HEK293 (cell line): ENCODE data around the gene INPP5A.

Experiments used
- CTCF ChIA-PET: fragments of 350-600 bp; formaldehyde crosslinking; extraction: SDS; loops from one replicate; lab custom pipeline; 2021; ENCODE audit warnings: antibody characterized with exemption; lab: Yijun Ruan, JAX
- POLR2A ChIA-PET: fragments of 300-600 bp; formaldehyde crosslinking; extraction: SDS; loops from one replicate; lab custom pipeline; 2020; ENCODE audit warnings: antibody characterized with exemption, inconsistent platforms; lab: Yijun Ruan, JAX
- H3K27ac ChIP-seq: fragments of 200-500 bp; sonication (Bioruptor generic); 2 replicates; pipeline ENCODE4 v1.5.1; 2014; ENCODE audit warnings: low read depth, low read length, control low read depth, inconsistent platforms; ENCODE audit errors: extremely low read depth
- H3K36me3 ChIP-seq, 2 experiments: fragments of 200-500 bp in 1 of 2; sonication (Bioruptor generic) in 1 of 2; 1 replicate in 1 of 2; 2 replicates in 1 of 2; pipeline ENCODE4 v1.5.1; 2014 to 2017; ENCODE audit warnings: inconsistent platforms in 2 of 2, low read length in 2 of 2; ENCODE audit not compliant: control insufficient read depth in 2 of 2, insufficient read depth in 1 of 2
- H3K4me1 ChIP-seq: fragments of 200-500 bp; sonication (Bioruptor generic); 2 replicates; pipeline ENCODE4 v1.5.1; 2014; ENCODE audit warnings: mild to moderate bottlenecking, low read length, inconsistent platforms; ENCODE audit not compliant: control insufficient read depth, insufficient read depth
- H3K4me3 ChIP-seq: 2 replicates; pipeline ENCODE4 v1.5.1; 2011; ENCODE audit warnings: low read depth, mild to moderate bottlenecking, control low read depth, low read length, moderate library complexity
- H3K9me3 ChIP-seq: fragments of 200-500 bp; sonication (Bioruptor generic); 2 replicates; pipeline ENCODE4 v1.5.1; 2014; ENCODE audit warnings: low read depth, low read length, inconsistent platforms; ENCODE audit not compliant: control insufficient read depth, insufficient read depth
- EGR2 ChIP-seq: fragments of 450-650 bp; formaldehyde crosslinking; IDR thresholded peaks from 2 replicates; pipeline ENCODE4 v1.5.1; 2016; ENCODE audit warnings: low read depth, missing biosample characterization, missing genetic modification characterization
- KLF1 ChIP-seq: fragments of 450-650 bp; formaldehyde crosslinking; IDR thresholded peaks from 2 replicates; pipeline ENCODE4 v1.5.1; 2016; ENCODE audit warnings: missing biosample characterization, missing genetic modification characterization
- MZF1 ChIP-seq: fragments of 450-650 bp; formaldehyde crosslinking; IDR thresholded peaks from 2 replicates; pipeline ENCODE4 v1.5.1; 2017; ENCODE audit warnings: missing biosample characterization, missing genetic modification characterization, borderline replicate concordance
- OSR2 ChIP-seq: fragments of 450-650 bp; formaldehyde crosslinking; IDR thresholded peaks from 2 replicates; pipeline ENCODE4 v1.5.1; 2016; ENCODE audit warnings: missing biosample characterization, missing genetic modification characterization
- PRDM1 ChIP-seq: fragments of 450-650 bp; formaldehyde crosslinking; IDR thresholded peaks from 2 replicates; pipeline ENCODE4; 2016; ENCODE audit warnings: missing biosample characterization, missing genetic modification characterization
- SALL2 ChIP-seq: fragments of 450-650 bp; formaldehyde crosslinking; IDR thresholded peaks from 2 replicates; pipeline ENCODE4 v1.5.0; 2017; ENCODE audit warnings: missing biosample characterization, mild to moderate bottlenecking, missing genetic modification characterization, borderline replicate concordance
- ZBTB48 ChIP-seq: fragments of 450-650 bp; formaldehyde crosslinking; IDR thresholded peaks from 2 replicates; pipeline ENCODE4 v1.5.1; 2016; ENCODE audit warnings: missing biosample characterization, missing genetic modification characterization
- ZBTB7A ChIP-seq: fragments of 450-650 bp; formaldehyde crosslinking; IDR thresholded peaks from 2 replicates; pipeline ENCODE4 v1.5.1; 2016; ENCODE audit warnings: low read depth, missing biosample characterization, missing genetic modification characterization
- ZFHX2 ChIP-seq: fragments of 450-650 bp; formaldehyde crosslinking; conservative IDR thresholded peaks from 2 replicates; pipeline ENCODE4 v1.5.1; 2016; ENCODE audit warnings: missing biosample characterization, missing genetic modification characterization
- ZNF112 ChIP-seq: fragments of 450-650 bp; formaldehyde crosslinking; IDR thresholded peaks from 2 replicates; pipeline ENCODE4 v1.5.0; 2017; ENCODE audit warnings: missing biosample characterization, missing genetic modification characterization
- ZNF132 ChIP-seq: fragments of 450-650 bp; formaldehyde crosslinking; IDR thresholded peaks from 2 replicates; pipeline ENCODE4 v1.5.1; 2017; ENCODE audit warnings: missing biosample characterization, missing genetic modification characterization, borderline replicate concordance
- ZNF133 ChIP-seq: fragments of 450-650 bp; formaldehyde crosslinking; IDR thresholded peaks from 2 replicates; pipeline ENCODE4 v1.5.1; 2016; ENCODE audit warnings: missing biosample characterization, missing genetic modification characterization
- ZNF16 ChIP-seq: fragments of 450-650 bp; formaldehyde crosslinking; IDR thresholded peaks from 2 replicates; pipeline ENCODE4 v1.5.1; 2016; ENCODE audit warnings: low read depth, missing biosample characterization, missing genetic modification characterization
- ZNF248 ChIP-seq: fragments of 450-650 bp; formaldehyde crosslinking; IDR thresholded peaks from 2 replicates; pipeline ENCODE4 v1.5.1; 2017; ENCODE audit warnings: missing biosample characterization, missing genetic modification characterization
- ZNF433 ChIP-seq: fragments of 450-650 bp; formaldehyde crosslinking; IDR thresholded peaks from 2 replicates; pipeline ENCODE4 v1.5.1; 2016; ENCODE audit warnings: missing biosample characterization, missing genetic modification characterization, low read depth
- ZNF501 ChIP-seq: fragments of 450-650 bp; formaldehyde crosslinking; IDR thresholded peaks from 2 replicates; pipeline ENCODE4 v1.5.1; 2016; ENCODE audit warnings: missing biosample characterization, missing genetic modification characterization
- ZNF561 ChIP-seq: fragments of 450-650 bp; IDR thresholded peaks from 2 replicates; pipeline ENCODE4 v1.5.1; 2018; ENCODE audit warnings: missing biosample characterization, missing genetic modification characterization, borderline replicate concordance
- ZNF571 ChIP-seq: fragments of 450-650 bp; formaldehyde crosslinking; IDR thresholded peaks from 2 replicates; pipeline ENCODE4 v1.5.0; 2017; ENCODE audit warnings: missing biosample characterization, missing genetic modification characterization
- ZNF623 ChIP-seq: fragments of 450-650 bp; formaldehyde crosslinking; IDR thresholded peaks from 2 replicates; pipeline ENCODE4 v1.5.1; 2016; ENCODE audit warnings: missing biosample characterization, missing genetic modification characterization
- ZNF777 ChIP-seq: fragments of 450-650 bp; formaldehyde crosslinking; IDR thresholded peaks from 2 replicates; pipeline ENCODE4 v1.5.1; 2017; ENCODE audit warnings: missing biosample characterization, missing genetic modification characterization, borderline replicate concordance
- ZNF785 ChIP-seq: fragments of 450-650 bp; formaldehyde crosslinking; IDR thresholded peaks from 2 replicates; pipeline ENCODE4 v1.5.1; 2016; ENCODE audit warnings: missing biosample characterization, missing genetic modification characterization
- TF ChIP-seq, protein P1 (sequence below): fragments of 450-650 bp; formaldehyde crosslinking; IDR thresholded peaks from 2 replicates; pipeline ENCODE4 v1.5.1; 2017; ENCODE audit warnings: missing biosample characterization, mild to moderate bottlenecking, missing genetic modification characterization, moderate library complexity
- TF ChIP-seq, protein P2 (sequence below): fragments of 450-650 bp; formaldehyde crosslinking; IDR thresholded peaks from 2 replicates; pipeline ENCODE4 v1.5.1; 2016; ENCODE audit warnings: missing biosample characterization, missing genetic modification characterization
- TF ChIP-seq, protein P3 (sequence below): IDR thresholded peaks from 2 replicates; pipeline ENCODE4 v1.6.1; 2011; ENCODE audit warnings: mild to moderate bottlenecking, low read depth, low read length, borderline replicate concordance
- TF ChIP-seq, protein P4 (sequence below): fragments of 450-650 bp; formaldehyde crosslinking; IDR thresholded peaks from 2 replicates; pipeline ENCODE4 v1.5.1; 2016; ENCODE audit warnings: missing biosample characterization, missing genetic modification characterization
- TF ChIP-seq, protein P5 (sequence below): fragments of 450-650 bp; IDR thresholded peaks from 2 replicates; pipeline ENCODE4 v1.5.1; 2018; ENCODE audit warnings: missing biosample characterization, mild to moderate bottlenecking, missing genetic modification characterization

INPP5A gene

DNA sequence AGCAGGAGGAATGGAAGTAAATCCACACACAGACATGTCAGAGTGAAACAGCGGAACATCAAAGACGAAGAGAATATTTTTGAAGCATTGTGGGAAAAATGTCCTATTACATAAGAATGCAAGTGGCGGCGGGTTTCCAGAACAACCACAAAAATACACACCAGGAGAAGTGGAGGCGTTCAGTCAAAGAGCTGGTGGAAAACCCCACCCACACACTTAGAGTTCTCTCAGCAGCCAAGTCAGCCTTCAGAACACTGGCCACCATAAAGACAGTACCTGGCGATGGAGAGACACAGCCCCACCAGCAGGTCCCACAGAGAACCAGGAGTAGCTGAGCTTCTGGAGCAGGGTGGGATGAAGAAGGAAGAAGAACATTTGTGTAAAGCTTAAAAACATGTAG lies 224.7 kb downstream of the INPP5A start:
- no peak overlapping the region for H3K4me3 ChIP-seq
- CTCF ChIA-PET = no interaction called here
- TF ChIP-seq, protein P1, sequence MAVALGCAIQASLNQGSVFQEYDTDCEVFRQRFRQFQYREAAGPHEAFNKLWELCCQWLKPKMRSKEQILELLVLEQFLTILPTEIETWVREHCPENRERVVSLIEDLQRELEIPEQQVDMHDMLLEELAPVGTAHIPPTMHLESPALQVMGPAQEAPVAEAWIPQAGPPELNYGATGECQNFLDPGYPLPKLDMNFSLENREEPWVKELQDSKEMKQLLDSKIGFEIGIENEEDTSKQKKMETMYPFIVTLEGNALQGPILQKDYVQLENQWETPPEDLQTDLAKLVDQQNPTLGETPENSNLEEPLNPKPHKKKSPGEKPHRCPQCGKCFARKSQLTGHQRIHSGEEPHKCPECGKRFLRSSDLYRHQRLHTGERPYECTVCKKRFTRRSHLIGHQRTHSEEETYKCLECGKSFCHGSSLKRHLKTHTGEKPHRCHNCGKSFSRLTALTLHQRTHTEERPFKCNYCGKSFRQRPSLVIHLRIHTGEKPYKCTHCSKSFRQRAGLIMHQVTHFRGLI (tag by site-specific recombination) = no peak
- no peak for TF ChIP-seq PRDM1 (tag by site-specific recombination)
- TF ChIP-seq ZNF433 (tag by site-specific recombination) = no peak
- TF ChIP-seq, protein P2, sequence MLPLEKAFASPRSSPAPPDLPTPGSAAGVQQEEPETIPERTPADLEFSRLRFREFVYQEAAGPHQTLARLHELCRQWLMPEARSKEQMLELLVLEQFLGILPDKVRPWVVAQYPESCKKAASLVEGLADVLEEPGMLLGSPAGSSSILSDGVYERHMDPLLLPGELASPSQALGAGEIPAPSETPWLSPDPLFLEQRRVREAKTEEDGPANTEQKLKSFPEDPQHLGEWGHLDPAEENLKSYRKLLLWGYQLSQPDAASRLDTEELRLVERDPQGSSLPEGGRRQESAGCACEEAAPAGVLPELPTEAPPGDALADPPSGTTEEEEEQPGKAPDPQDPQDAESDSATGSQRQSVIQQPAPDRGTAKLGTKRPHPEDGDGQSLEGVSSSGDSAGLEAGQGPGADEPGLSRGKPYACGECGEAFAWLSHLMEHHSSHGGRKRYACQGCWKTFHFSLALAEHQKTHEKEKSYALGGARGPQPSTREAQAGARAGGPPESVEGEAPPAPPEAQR (tag by site-specific recombination) = no peak
- TF ChIP-seq, protein P3, sequence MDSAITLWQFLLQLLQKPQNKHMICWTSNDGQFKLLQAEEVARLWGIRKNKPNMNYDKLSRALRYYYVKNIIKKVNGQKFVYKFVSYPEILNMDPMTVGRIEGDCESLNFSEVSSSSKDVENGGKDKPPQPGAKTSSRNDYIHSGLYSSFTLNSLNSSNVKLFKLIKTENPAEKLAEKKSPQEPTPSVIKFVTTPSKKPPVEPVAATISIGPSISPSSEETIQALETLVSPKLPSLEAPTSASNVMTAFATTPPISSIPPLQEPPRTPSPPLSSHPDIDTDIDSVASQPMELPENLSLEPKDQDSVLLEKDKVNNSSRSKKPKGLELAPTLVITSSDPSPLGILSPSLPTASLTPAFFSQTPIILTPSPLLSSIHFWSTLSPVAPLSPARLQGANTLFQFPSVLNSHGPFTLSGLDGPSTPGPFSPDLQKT = no peak
- no peak for TF ChIP-seq OSR2 (tag by site-specific recombination)
- no peak for TF ChIP-seq ZNF248 (tag by site-specific recombination)
- H3K4me1 ChIP-seq = no peaks in the 10 kb centered on the region
- no peak overlapping the region for H3K27ac ChIP-seq
- H3K9me3 ChIP-seq = no peaks in the 10 kb centered on the region
- H3K36me3 ChIP-seq = peaks cover 0 to 2% of the 10 kb centered on the region in 2 experiments; a peak in 1 of 3 replicates
- POLR2A ChIA-PET = no interaction called here

DNA sequence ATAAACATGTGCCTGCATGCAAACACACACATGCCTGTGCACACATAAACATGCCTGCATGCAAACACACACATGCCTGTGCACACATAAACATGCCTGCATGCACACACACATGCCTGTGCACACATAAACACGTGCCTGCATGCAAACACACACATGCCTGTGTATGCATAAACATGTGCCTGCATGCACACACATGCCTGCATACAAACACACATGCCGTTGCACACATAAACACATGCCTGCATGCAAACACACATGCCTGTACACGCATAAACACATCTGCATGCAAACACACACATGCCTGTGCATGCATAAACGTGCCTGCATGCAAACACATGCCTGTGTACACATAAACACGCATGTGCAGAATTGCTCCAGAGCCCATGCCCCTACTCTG lies 226.0 kb downstream of the INPP5A start:
- CTCF ChIA-PET = no interaction called here
- Histone ChIP-seq H3K9me3 (no peaks in the 10 kb centered on the region), H3K4me1 (no peaks in the 10 kb centered on the region), H3K27ac (no peak overlapping the region), H3K36me3 (no peaks in the 10 kb centered on the region), H3K4me3 (no peak overlapping the region)
- POLR2A ChIA-PET = no interaction called here
- no peak for TF ChIP-seq ZNF133 (tag by site-specific recombination)
- no peak for TF ChIP-seq ZNF561 (tag by site-specific recombination)

DNA sequence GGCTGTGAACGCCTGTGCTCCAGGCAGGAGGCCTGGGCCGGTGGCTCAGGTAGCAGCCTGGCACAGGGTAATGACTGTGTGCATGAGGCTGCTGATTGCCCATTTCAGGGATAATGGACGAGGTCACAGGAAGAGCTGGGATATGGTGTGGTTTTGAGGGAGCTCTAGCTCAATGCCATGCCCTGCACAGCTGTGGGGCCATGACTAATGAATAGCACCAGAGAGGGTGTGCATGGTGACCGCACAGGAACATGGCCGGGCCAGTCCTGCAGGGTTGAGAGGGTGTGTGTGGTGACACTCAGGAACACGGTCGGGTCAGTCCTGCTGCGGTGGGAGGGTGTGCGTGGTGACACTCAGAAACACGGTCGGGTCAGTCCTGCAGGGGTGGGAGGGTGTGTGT lies 226.5 kb downstream of the INPP5A start:
- Histone ChIP-seq H3K27ac (no peak overlapping the region), H3K4me1 (no peaks in the 10 kb centered on the region), H3K36me3 (no peaks in the 10 kb centered on the region), H3K4me3 (no peak overlapping the region), H3K9me3 (no peaks in the 10 kb centered on the region)
- TF ChIP-seq ZNF571 (tag by site-specific recombination) (no peak), ZNF16 (tag by site-specific recombination) (no peak), ZNF501 (tag by site-specific recombination) (no peak), SALL2 (no peak), ZBTB48 (tag by site-specific recombination) (no peak), ZNF785 (tag by site-specific recombination) (no peak), ZNF623 (no peak), ZNF112 (tag by site-specific recombination) (no peak), KLF1 (tag by site-specific recombination) (no peak), ZNF777 (tag by site-specific recombination) (no peak), ZNF132 (tag by site-specific recombination) (no peak), EGR2 (tag by site-specific recombination) (no peak), MZF1 (no peak), ZBTB7A (tag by site-specific recombination) (no peak), ZFHX2 (tag by site-specific recombination) (no peak)
- TF ChIP-seq, protein P4, sequence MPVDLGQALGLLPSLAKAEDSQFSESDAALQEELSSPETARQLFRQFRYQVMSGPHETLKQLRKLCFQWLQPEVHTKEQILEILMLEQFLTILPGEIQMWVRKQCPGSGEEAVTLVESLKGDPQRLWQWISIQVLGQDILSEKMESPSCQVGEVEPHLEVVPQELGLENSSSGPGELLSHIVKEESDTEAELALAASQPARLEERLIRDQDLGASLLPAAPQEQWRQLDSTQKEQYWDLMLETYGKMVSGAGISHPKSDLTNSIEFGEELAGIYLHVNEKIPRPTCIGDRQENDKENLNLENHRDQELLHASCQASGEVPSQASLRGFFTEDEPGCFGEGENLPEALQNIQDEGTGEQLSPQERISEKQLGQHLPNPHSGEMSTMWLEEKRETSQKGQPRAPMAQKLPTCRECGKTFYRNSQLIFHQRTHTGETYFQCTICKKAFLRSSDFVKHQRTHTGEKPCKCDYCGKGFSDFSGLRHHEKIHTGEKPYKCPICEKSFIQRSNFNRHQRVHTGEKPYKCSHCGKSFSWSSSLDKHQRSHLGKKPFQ (tag by site-specific recombination) = no peak
- TF ChIP-seq, protein P5, sequence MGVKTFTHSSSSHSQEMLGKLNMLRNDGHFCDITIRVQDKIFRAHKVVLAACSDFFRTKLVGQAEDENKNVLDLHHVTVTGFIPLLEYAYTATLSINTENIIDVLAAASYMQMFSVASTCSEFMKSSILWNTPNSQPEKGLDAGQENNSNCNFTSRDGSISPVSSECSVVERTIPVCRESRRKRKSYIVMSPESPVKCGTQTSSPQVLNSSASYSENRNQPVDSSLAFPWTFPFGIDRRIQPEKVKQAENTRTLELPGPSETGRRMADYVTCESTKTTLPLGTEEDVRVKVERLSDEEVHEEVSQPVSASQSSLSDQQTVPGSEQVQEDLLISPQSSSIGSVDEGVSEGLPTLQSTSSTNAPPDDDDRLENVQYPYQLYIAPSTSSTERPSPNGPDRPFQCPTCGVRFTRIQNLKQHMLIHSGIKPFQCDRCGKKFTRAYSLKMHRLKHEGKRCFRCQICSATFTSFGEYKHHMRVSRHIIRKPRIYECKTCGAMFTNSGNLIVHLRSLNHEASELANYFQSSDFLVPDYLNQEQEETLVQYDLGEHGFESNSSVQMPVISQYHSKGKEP (tag by site-specific recombination) = no peak
- CTCF ChIA-PET = no interaction called here
- POLR2A ChIA-PET = no interaction called here
